Measurements from ENCODE around the gene TRIM15. TPM values are rescaled to one million over a fixed set of nuclear protein-coding genes. Genes with fewer than 3 reads are reported as not detected.
"Not testable (repeated sequence)": the region's sequence is repeated elsewhere in the genome, so short reads cannot be mapped to it uniquely, and the experiment has no call there.

TRIM15 gene
- total RNA-seq (2014; rRNA removed; shearing (Covaris generic); ENCODE audit: low replicate concordance) = not detected in 2 replicates

GRCh38 chr6:30163090-30163917 lies at the start of gene TRIM15:
TRIM15 (plus strand) TSS chr6:30163546; CDS start chr6:30163685, 139 bp downstream.
- DNase-seq (ENCODE audit: low read depth) = no peak
- in situ Hi-C loops (cut with HindIII; ENCODE audit: low pct_unique_long_range_greater_than_20kb, low sequenced_read_pairs) = no loop called here

- no peak for DNase-seq (ENCODE audit: low read depth)
- in situ Hi-C loops (cut with HindIII; ENCODE audit: low pct_unique_long_range_greater_than_20kb, low sequenced_read_pairs) = no loop called here
Measured at GRCh38 chr6:30113841-30114240, 49.5 kb upstream of the TRIM15 start.

- no peak for DNase-seq (ENCODE audit: low read depth)
- in situ Hi-C loops (cut with HindIII; ENCODE audit: low pct_unique_long_range_greater_than_20kb, low sequenced_read_pairs) = no loop called here
Measured at GRCh38 chr6:30116724-30117123, 46.6 kb upstream of the TRIM15 start.

GRCh38 chr6:30118691-30119090 lies 44.7 kb upstream of the TRIM15 start:
- DNase-seq (ENCODE audit: low read depth); in situ Hi-C loops (cut with HindIII; ENCODE audit: low pct_unique_long_range_greater_than_20kb, low sequenced_read_pairs): not testable (repeated sequence)

GRCh38 chr6:30121446-30122366 lies 41.6 kb upstream of the TRIM15 start:
- no peak for DNase-seq (ENCODE audit: low read depth)
- in situ Hi-C loops (cut with HindIII; ENCODE audit: low pct_unique_long_range_greater_than_20kb, low sequenced_read_pairs) = no loop called here

GRCh38 chr6:30122515-30122914 lies 40.8 kb upstream of the TRIM15 start:
- DNase-seq (ENCODE audit: low read depth) = no peak
- in situ Hi-C loops (cut with HindIII; ENCODE audit: low pct_unique_long_range_greater_than_20kb, low sequenced_read_pairs) = no loop called here

GRCh38 chr6:30127238-30128093 lies 35.9 kb upstream of the TRIM15 start:
- DNase-seq (ENCODE audit: low read depth) = no peak
- in situ Hi-C loops (cut with HindIII; ENCODE audit: low pct_unique_long_range_greater_than_20kb, low sequenced_read_pairs) = no loop called here

- no peak for DNase-seq (ENCODE audit: low read depth)
- in situ Hi-C loops (cut with HindIII; ENCODE audit: low pct_unique_long_range_greater_than_20kb, low sequenced_read_pairs) = no loop called here
Measured at GRCh38 chr6:30129265-30130178, 33.8 kb upstream of the TRIM15 start.

- in situ Hi-C loops (cut with HindIII; ENCODE audit: low pct_unique_long_range_greater_than_20kb, low sequenced_read_pairs) = no loop called here
Measured at GRCh38 chr6:30130179-30130679, 33.1 kb upstream of the TRIM15 start.

GRCh38 chr6:30130887-30131862 lies 32.2 kb upstream of the TRIM15 start:
- peak; percentile 73 for DNase-seq (ENCODE audit: low read depth)
- in situ Hi-C loops (cut with HindIII; ENCODE audit: low pct_unique_long_range_greater_than_20kb, low sequenced_read_pairs) = no loop called here

More at GRCh38 chr6:30130179-30130679, 33.1 kb upstream of the TRIM15 start:
- no peak for DNase-seq (ENCODE audit: low read depth)

GRCh38 chr6:30131947-30132497 lies 31.3 kb upstream of the TRIM15 start:
- DNase-seq (ENCODE audit: low read depth) = no peak
- in situ Hi-C loops (cut with HindIII; ENCODE audit: low pct_unique_long_range_greater_than_20kb, low sequenced_read_pairs) = no loop called here

- in situ Hi-C loops (cut with HindIII; ENCODE audit: low pct_unique_long_range_greater_than_20kb, low sequenced_read_pairs) = no loop called here
Measured at GRCh38 chr6:30135147-30135546, 28.2 kb upstream of the TRIM15 start.

GRCh38 chr6:30135757-30136156 lies 27.6 kb upstream of the TRIM15 start, which contains the start of gene TRIM40:
TRIM40 (plus strand) TSS chr6:30136140; CDS start chr6:30137037, 897 bp downstream.
- DNase-seq (ENCODE audit: low read depth) = no peak
- in situ Hi-C loops (cut with HindIII; ENCODE audit: low pct_unique_long_range_greater_than_20kb, low sequenced_read_pairs) = no loop called here

More at GRCh38 chr6:30135147-30135546, 28.2 kb upstream of the TRIM15 start:
- no peak for DNase-seq (ENCODE audit: low read depth)

GRCh38 chr6:30136570-30137286 lies 26.6 kb upstream of the TRIM15 start:
- in situ Hi-C loops (cut with HindIII; ENCODE audit: low pct_unique_long_range_greater_than_20kb, low sequenced_read_pairs) = no loop called here
- no peak for DNase-seq (ENCODE audit: low read depth)

- DNase-seq (ENCODE audit: low read depth); in situ Hi-C loops (cut with HindIII; ENCODE audit: low pct_unique_long_range_greater_than_20kb, low sequenced_read_pairs): not testable (repeated sequence)
Measured at GRCh38 chr6:30140240-30140639, 23.1 kb upstream of the TRIM15 start.

All from Caki2 (cell line).